NCI-H748 (cell line): ENCODE measurements around the gene NECTIN4.

ENCODE experiments used
- DNase-seq: peaks from one replicate; lab custom pipeline; 2025; ENCODE audit not compliant: unreplicated experiment; lab: John Stamatoyannopoulos, UW

Gene NECTIN4

DNA sequence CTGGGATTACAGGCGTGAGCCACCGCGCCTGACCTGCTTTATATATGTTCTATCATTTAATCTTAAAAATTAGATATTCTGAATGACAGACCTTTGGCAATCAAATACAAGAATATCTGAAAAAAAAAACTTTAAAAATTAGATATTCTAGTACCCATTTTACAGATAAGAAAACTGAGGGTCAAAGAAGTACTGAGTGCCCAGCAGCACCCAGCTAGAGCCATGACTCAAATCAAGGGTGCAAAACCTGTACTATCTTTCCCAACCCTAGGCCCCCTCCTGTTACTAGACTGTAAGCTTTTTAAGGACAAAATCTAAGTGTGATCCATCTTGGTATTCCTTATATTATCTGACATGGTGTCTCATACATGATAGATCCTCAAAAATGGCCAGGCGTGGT, 27.9 kb downstream of the NECTIN4 start:
- DNase-seq, result no peak

DNA sequence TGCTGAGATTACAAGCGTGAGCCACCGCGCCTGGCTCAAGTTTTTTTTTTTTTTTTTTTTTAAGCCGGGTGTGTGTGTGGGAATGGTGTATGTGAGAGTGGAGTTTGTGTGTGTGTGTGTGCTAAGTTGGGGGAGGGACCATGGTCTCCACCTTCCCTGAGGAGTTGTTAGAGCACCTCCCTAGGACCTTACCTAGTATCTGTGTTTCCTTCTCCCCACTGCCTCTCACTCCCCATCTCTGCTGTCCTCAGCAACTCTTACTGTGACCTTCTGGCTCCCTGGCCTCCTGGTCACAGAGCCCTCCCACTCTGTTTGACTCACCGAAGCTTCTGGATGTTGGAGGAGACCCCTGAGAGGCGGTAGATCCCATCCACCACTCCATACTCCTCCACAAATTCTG, 30.1 kb downstream of the NECTIN4 start:
- DNase-seq, result no peak

DNA sequence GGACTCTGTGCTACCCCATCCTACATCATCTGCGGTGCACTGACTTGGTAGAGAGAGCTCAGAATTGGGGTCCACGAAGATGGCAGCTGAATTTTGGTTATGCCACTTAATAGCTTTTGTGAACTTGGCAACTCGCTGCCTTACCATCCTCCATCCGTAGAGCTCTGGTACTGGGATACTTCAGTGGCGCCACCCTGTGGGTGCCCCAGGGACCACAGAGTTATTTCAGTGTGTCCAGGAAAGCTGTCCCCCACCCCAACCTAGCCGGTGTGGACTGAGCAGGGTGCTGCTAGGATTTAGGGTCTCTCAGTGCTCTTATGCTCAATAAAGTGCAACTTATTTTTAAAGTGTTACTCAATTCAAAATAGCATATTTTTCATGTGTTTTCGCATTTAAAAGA, 34.6 kb downstream of the NECTIN4 start:
- no peak for DNase-seq

DNA sequence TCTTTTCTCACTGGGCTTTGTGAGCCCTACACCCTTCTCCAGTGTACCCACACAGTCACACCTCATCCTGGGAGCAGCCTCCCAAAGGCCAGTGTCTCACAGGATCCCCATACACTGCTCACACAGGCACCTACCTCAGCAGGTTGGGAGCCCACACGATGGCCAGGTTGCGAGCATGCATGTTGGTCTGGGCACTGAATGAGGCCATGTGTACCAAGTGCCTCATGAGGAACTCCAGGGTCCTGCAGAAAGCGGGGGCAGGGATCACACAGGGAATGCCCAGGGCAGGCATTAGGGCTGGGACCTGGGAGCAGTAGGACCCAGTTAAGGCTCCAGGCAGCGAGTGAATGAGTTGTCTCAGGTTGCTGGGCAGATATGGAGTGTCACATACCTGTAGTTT, 35.1 kb downstream of the NECTIN4 start:
- no peak for DNase-seq

DNA sequence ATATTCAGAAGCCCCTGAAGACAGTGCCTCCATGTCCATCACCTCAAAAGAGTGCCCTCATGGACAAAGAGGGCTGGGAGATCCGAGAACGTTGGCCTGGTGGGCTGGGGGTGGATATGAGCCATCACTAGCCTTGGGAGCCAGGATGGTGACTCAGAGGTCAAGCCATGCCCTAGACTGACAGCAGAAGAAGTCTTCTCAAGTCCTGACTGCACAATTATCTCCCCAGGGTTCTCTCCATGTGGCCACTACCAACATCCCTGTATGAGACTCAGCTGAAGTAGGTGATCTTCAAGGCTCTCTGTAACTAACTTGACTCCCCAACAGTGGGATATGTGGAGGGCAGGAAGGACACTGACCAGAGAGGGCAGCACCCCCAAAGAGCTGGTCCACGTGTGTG, 36.5 kb downstream of the NECTIN4 start:
- DNase-seq, result no peak

DNA sequence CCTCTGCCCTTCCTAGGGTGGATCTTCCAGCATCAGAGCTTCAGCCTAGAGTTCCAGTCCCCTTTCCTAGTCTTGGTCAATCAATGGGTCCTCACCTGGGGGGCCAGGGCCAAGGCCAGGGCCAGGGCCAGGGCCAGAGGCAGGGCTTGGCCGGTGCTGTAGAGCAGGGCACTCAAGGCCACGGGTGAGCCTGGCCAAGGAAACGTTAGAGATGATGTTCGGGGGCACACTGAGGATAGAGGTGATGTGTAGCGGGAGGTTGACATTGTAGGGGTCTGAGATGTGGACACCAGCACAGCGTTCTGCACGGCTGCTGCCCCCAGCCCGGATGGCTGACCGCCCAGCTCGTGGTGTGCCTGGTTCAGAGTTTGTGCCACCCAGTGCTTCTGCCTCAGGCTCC, 38.1 kb downstream of the NECTIN4 start:
- no peak for DNase-seq

DNA sequence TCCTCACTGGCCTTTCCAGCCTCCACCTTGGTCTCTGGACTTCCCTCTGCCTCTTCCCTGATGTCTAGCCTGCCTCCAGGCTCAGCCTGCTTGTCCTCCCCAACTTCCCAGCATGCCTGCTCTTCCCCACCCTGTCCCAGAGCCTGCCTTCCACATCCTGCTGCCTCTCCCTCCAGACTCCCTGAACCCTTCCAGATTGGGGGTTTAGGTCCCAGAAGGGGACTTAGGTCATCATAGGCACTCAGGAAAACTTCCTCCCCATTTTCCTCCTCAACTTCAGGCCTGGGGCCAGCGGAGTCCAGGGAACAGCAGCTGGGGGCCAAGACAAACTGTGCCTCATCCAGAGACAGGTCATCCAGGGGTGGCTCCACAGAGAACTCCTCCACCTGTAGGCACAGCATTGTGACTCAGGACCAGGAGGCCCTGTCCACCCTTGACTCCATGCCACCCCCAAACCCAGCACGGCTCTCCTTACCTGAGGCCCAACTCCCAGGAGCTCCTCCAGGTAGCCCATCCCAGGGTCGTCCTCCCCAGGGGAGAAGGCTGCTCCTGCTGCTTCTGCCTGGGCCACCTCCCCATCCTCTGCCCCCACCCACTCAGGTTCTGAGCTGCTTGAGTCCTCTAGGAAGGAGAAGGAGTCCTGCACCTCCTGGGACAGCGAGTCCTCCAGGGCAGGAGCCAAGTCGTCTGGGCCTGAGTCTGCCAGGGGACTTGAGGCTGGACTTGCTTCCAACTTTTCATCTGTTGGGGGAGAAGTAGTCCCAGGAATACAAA, 40.2 kb downstream of the NECTIN4 start:
- no peak for DNase-seq

DNA sequence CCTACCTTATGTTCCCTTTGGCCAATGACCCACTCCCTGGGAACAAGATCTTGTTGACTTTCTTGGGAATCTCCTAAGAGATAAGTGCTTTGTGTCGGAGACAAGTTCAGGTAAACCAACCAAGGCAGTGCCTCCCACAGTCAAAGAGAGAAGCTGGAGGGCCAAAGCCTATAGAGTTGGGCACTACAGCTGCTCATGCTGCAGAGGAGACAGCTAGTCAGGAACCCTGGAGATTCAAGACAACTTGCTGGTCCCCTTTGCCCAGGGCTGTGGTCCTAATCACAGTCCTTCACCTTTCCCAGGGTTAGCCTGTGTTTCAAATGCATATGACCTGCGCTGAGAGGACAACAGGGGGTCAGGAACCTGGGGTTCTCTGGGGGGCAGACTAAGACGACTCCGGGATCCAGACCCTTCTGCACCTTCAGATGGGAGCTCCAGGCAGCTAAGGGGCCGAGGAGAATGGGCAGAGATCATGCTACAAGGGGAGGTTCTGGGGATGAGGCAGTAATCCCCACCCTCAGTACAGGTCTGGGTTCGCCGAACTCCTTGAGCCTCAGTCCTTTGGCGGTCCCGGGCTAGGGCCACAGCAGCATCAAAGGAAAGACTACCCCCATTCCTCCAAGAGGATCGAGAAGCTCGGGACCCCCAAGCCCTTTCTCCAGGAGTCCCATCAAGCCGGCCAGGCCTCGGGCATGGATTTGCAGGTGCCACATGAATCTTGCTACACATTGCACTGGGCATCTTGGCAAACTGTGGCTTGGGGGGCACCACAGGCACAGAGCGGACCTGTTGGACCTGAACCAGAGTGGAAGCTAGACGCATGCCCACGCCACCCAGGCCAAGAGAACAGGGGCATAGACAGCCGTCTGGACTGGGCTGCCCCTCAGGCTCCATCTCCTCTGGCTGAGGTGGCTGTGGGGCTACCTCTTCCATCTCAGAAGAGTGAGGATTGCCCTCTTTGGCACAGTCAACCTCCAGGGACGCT, 41.6 kb downstream of the NECTIN4 start:
- DNase-seq, result no peak

DNA sequence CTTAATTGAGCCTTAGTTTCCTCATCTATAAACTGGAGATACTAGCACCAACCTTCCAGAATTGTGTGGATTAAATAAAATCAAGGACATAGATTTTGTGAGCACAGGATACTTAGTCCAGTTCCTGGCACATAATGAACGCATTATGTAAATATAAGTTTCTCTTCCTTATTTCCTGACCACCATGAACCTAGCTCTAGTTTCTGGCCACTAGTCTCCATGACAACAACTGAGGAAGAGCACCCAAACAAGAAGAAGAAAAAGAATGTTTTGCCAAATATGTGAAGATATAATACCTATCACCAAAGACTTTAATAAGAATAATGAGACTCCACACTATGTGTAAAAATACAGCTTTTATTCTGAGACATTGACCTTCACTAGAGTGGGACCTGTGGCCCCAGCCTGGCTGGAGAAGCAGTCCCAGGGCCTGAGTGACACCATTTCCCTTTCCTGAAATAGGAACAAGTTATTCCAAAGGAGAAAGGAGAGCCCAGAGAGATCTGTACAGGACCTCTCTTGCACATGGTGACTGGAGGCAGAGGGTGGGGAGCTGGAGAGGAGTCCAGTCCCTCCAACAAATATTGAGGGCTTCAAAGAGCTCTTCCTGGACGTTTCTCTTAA, 42.6 kb downstream of the NECTIN4 start:
- DNase-seq, result peak; percentile 23

DNA sequence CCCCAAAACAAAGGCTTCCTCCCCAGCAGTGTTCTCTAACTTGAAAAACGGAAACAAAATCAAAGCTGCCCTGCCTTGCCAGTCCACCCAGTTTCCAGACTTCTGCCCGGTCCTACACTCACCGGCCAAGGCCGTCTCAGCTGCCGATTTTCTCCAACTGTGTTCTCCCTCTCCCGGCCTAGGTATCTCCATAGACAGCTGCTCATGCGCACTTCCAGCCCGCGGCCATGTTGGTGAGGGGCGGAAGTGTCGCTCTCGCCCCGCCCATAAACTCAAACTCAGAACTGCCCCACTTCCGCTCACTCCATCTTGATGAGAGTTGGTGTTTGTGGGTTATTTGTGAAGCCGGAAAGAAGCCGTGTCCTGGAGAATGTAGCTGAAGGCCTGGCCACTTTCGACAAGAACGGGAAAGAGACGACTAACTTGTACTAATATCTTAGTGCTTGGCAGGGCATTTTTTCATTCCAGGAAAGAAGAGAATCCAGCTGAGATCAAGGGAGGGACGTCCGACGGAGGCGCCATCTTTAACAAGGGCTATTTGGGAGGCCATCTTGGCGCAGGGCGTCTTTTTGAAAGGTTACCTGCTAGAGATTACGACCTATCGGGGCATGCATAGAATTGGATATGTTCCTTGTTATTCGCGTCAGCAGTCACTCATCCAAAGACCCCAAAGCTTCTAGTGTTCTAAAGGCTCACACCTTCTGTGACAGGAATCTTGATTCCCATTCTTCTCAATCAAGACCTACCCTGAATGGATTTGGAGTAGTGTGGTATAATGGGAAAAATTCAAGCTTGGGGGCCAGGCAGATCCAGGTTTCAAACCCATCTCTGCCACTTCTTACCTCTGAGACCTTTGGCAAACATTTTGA, 43.4 kb downstream of the NECTIN4 start, which contains the start of gene USF1:
USF1 (minus strand) TSS at position 242 of the 869 bp plus-strand sequence. CDS start 2,702 bp downstream, outside the sequence.
- peak; percentile 95 for DNase-seq

DNA sequence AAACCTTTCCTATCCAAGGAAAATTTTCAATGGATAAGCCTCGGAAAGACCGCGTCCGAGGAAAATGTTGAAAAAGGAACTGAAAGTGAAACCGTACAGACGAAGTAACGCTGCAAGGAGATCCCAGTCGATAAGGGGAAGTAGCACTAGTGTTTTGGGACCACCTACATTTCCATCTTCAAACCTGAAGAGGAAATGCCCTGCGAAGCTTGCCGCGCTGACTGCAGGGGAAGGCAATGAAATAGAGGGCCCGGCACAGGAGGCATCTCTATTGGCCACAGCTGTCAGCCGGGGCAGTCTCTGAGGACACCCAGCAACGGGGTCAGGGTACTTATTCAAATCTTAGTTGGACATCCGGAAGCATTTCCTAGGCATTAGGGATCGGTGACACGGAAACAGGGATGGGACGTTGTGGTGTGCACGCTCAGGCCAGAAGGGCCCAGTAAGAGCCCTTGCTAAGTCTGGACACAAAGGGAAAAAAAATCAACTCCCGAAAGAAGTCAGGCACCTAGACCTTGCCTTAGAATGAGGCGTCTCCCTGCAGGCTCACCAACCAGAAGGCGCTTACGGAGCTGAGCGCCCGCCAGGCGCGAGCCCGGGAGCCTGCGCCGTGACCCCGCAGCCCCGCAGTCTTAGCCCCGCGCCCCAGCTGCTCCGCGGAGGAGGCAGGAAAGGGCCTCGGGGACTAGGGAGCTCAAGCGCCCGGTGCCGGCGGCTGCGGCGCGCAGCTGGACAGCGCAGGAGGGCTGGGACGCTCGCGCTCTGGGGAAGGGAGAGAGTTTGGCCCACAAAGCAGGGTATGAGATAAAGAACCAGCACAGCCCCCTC, 44.2 kb downstream of the NECTIN4 start:
- DNase-seq, result peak; percentile 80

DNA sequence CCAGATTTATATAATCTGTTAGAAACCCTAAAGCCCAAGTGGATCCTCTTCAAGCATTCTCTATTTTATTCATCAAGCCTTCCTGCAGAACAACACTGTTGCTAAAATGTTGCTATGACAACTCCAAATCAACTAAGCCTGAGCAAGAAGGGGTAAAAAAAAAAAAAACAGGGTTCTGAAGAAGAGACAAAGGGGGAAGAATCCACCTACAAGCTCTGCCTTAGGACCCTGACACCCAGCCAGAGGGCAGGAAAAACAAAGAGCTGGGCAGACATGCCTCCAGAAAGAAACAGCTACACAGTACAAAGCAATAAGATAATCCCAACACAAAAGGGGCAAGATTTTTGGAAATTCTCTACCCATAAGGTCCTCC, 44.8 kb downstream of the NECTIN4 start:
- DNase-seq, result no peak

DNA sequence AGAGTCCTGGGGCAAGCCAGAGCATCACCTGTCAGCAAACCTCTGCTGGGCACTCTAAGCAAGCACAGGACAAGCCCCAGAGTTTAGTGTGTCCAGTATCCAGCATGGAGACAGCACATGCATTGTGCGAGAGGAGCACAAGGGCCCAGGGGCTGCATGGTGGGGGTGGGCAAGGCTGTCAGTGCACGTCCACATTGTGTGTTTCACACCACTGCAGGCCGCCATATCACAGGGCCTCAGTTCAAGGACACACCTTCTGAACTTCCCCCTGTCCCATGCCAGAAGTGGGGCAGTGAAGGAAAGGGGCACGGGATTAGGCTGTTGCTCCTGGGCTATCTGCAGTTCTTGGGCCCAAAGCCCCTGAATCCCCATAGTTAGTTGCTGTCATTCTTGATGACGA, 49.8 kb downstream of the NECTIN4 start:
- no peak for DNase-seq

DNA sequence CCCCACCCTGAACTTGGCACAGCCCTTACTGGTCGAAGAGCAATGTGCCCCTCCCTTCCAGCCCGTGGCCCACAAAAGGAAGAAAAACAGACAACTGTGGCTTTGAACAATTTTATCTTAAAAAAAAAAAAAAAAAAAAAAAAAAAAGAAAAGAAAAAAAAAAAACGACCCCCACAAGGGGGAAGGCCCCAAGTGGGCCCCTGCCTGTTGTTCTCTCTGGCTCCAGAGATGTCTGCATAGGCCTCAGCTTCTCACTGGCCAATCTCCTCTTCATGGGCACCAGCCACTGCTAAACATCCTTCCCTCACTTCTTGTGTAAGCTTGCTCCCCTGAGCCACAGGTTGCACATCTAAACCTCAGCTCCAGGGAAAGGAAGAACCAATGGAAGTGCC, 50.2 kb downstream of the NECTIN4 start:
- DNase-seq, result no peak

DNA sequence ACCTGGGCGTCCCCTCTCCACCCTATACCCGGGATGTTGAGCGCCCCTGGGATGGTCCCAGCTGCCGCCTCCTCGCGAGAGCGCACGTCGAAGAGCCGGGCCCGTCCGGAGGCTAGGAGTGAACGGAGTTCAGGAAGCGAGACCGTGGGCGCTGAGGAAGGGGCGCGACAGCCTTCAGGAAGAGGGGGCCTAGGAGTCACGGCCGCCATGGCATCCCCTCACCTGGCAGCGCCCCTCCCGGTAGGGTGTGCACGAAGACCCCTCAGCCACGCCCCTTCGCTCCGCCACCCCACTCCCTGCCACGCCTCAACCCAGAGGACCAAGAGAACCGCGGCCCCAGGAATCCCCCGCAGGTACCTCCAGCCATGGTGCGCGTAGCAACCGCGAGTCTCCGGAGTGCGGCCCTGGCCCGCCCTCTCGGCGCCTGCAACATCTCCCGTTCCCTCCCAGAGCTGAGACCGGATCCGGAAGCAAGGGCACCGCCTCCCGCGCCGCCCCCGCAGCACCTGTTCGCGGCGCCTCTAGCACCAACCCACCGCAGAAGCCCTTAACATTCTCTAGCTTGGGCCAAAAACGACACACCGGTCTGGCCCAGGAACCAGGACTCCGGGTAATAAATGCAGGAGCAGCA, 50.7 kb downstream of the NECTIN4 start, which contains the start of gene TSTD1:
TSTD1 (minus strand) TSS at position 442 of the 631 bp plus-strand sequence; CDS start at position 367, 75 bp downstream.
- peak; percentile 93 for DNase-seq

DNA sequence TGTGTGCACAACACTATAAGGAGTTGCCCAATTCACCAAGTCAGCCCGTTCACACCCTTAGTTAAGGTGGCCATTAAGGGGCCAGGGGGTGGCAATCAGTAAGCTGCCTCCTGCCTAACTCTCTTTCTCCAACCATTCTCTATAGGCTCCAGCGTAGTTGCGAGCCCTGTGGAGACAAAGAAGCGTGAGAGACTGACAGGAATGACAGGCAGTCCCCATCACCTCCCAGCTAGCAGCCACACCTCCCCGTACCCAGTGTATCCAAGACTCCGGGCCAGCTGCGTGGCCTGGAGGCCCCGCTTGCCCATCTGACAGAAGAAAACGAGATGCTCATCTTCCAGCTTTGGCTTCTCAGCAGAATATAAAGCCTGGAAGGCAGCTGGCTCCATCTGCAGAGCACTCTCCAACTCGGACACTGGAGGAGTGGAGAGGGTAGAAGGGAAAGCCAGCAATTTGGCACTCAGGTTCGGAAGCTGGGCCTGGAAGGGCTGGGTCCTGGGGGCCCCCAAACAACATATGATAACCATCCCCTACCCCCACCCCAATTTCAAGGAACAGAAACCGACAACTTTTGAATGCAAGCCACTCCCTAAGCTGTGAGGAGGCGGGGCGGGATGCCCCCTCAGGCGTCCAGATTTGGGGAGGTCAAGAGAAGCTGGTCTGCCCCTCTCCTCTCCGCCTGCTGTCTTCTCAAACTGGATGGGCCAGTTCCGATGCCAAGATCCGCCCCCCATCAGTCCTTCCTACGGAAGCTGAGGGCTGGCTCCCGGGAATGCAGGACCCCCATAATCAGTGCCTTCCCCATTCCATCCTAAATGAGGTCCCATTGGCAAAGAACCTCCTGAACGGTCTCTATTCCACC, 51.5 kb downstream of the NECTIN4 start:
- DNase-seq, result peak; percentile 54

DNA sequence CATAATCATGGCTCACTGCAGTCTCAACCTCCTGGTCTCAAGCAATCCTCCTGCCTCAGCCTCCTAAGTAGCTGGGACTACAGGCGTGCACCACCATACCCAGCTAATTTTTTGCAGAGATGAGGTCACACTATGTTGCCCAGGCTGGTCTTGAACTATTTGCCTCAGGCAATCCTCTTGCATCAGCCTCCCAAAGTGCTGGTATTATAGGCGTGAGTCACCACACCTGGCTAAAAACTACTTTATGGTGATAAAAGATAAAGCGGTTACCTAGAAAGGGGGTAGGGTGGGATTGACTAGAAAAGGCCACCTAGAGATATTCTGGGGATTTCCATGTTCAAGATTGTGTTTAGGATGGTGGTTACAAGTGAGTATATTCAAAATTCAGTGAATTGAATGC, 55.6 kb downstream of the NECTIN4 start:
- DNase-seq, result no peak

DNA sequence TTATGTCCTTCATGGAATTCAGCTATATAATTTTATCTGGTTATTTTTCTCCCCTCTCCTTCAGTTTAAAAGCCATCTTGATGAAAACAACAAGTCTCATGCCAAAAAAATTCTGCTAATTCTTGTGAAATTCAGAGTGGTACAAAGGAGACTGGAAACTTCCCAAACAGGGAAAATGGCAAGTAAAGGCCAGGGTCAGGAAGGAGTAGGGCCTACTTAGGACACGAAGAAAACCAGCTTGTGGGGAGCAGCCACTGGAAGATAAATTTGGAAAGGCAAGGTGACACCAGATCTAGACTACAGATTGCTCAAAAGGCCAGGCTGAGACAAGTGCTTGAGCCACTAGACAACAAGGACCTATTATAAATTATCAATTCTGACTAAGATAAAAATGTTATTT, 56.9 kb downstream of the NECTIN4 start:
- DNase-seq, result no peak
